ENCODE data around the gene ZFP62.

GRCh38 chr5:180810210-180810958, 50.7 kb downstream of the ZFP62 start:
- no peak for TF ChIP-seq CTCF (IDR thresholded peaks at IDR 0.05; ENCODE audit: low read length)
- no peak for TF ChIP-seq EZH2 (IDR thresholded peaks at IDR 0.05; ENCODE audit: borderline replicate concordance, low read length)

All from OCI-LY1 (cell line).